Erythroblast (primary cell): ENCODE data around the gene GATA2.

ENCODE experiments used
- GATA1 ChIP-seq: IDR thresholded peaks from 2 replicates; pipeline ENCODE4 v1.6.1; 2011; ENCODE audit warnings: low read depth, mild to moderate bottlenecking, control low read depth, low read length, moderate library complexity
- POLR2A ChIP-seq: IDR thresholded peaks from 2 replicates; pipeline ENCODE4 v1.6.1; 2011; ENCODE audit warnings: mild to moderate bottlenecking, low read length

GRCh38 chr3:128486205-128486628, 6.8 kb downstream of the GATA2 start:
- TF ChIP-seq POLR2A: no peak
- TF ChIP-seq GATA1: no peak
